Measurements from ENCODE around the gene ANO1.

DNA sequence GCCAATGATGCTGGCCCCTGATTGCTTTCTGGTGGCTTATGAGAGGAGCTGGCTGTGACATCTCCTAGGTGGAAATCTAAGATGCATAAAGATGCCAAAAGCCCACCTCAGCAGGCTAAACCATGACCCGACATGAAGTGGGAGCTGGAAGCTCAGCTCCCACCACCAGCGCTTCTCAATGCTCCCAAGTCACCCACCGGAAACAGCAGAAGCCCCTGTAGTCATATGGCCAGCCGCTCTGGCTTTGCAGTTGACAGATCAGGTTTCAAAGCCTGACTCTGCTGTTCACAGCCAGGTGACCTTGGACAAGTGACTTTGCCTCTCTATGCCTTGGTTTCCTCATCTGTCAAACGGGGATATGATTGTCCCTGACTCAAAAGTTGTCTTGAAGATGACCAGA, 29.1 kb upstream of the ANO1 start:
- TF ChIP-seq, protein P1, sequence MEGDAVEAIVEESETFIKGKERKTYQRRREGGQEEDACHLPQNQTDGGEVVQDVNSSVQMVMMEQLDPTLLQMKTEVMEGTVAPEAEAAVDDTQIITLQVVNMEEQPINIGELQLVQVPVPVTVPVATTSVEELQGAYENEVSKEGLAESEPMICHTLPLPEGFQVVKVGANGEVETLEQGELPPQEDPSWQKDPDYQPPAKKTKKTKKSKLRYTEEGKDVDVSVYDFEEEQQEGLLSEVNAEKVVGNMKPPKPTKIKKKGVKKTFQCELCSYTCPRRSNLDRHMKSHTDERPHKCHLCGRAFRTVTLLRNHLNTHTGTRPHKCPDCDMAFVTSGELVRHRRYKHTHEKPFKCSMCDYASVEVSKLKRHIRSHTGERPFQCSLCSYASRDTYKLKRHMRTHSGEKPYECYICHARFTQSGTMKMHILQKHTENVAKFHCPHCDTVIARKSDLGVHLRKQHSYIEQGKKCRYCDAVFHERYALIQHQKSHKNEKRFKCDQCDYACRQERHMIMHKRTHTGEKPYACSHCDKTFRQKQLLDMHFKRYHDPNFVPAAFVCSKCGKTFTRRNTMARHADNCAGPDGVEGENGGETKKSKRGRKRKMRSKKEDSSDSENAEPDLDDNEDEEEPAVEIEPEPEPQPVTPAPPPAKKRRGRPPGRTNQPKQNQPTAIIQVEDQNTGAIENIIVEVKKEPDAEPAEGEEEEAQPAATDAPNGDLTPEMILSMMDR (IDR thresholded peaks at IDR 0.05), result no peak
- TF ChIP-seq POLR2A (IDR thresholded peaks at IDR 0.05), result no peak
